Ishikawa (cell line): ENCODE data around the gene PAM16.

Source experiments
- EGR1 ChIP-seq: IDR thresholded peaks from 2 replicates; pipeline ENCODE4 v1.6.1; 2012
- EP300 ChIP-seq: IDR thresholded peaks from 2 replicates; pipeline ENCODE4 v1.6.1; 2012; ENCODE audit warnings: borderline replicate concordance
- MAX ChIP-seq: IDR thresholded peaks from 2 replicates; pipeline ENCODE4 v1.6.1; 2012
- RAD21 ChIP-seq: IDR thresholded peaks from 2 replicates; pipeline ENCODE4 v1.6.1; 2012; ENCODE audit warnings: low read depth
- REST ChIP-seq: IDR thresholded peaks from 2 replicates; pipeline ENCODE4 v1.6.1; 2012; ENCODE audit warnings: low read depth, mild to moderate bottlenecking
- TAF1 ChIP-seq: IDR thresholded peaks from 2 replicates; pipeline ENCODE4 v1.6.1; 2012; ENCODE audit warnings: low read depth, mild to moderate bottlenecking
- USF1 ChIP-seq: IDR thresholded peaks from 2 replicates; pipeline ENCODE4 v1.6.1; 2012
- ZBTB7A ChIP-seq: IDR thresholded peaks from 2 replicates; pipeline ENCODE4 v1.6.1; 2012; ENCODE audit warnings: low read depth

GRCh38 chr16:4389051-4389955 lies 38.2 kb upstream of the PAM16 start:
- TF ChIP-seq EGR1 (no peak), USF1 (no peak), REST (no peak), RAD21 (no peak), EP300 (no peak), MAX (no peak), ZBTB7A (no peak), TAF1 (no peak)
